AG10803 (cell line): ENCODE data around the gene MEF2A.
A peak's percentile ranks its signal among the peaks of the same experiment; 100 is the strongest.

Source experiments
- DNase-seq: peaks from one replicate; pipeline ENCODE4 v3.0.0; 2010; ENCODE audit warnings: low read depth
- H3K4me3 ChIP-seq: 2 replicates; pipeline ENCODE4 v1.5.1; 2011; ENCODE audit warnings: mild to moderate bottlenecking, low read length, control low read depth
- CTCF ChIP-seq: conservative IDR thresholded peaks from 2 replicates; pipeline ENCODE4 v1.5.1; 2011; ENCODE audit warnings: mild to moderate bottlenecking, low read length, control low read depth, inconsistent platforms

MEF2A gene

GRCh38 chr15:99726333-99726732 lies 160.5 kb downstream of the MEF2A start:
- no peak for TF ChIP-seq CTCF
- no peak overlapping the region for H3K4me3 ChIP-seq
- DNase-seq: no peak

GRCh38 chr15:99727330-99727729 lies 161.5 kb downstream of the MEF2A start:
- no peak for DNase-seq
- TF ChIP-seq CTCF: no peak
- H3K4me3 ChIP-seq: no peak overlapping the region

- DNase-seq: no peak
- H3K4me3 ChIP-seq: no peak overlapping the region
- TF ChIP-seq CTCF: no peak
These were observed 161.9 kb downstream of the MEF2A start for GRCh38 chr15:99727733-99728132.

DNA sequence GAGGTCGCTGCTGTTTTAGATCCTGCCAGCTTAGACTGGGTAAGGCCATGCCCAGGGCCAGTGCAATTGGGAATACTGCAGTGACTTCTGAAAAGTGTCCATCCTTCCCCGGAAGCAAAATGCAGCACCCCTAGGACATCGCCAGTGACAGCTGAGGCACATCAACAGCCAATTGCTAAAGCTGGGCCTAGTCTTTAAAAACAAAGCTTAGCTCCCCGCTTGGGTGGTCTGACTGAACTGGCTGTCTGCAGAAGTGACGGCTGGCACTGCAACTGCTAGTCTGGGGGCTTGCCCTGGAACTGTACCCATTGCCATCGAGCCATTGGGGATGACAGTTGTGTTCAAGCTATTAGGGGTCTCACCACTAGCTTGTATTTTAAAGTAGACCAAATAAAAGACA lies 163.1 kb downstream of the MEF2A start:
- no peak overlapping the region for H3K4me3 ChIP-seq
- no peak for TF ChIP-seq CTCF
- DNase-seq: no peak

DNA sequence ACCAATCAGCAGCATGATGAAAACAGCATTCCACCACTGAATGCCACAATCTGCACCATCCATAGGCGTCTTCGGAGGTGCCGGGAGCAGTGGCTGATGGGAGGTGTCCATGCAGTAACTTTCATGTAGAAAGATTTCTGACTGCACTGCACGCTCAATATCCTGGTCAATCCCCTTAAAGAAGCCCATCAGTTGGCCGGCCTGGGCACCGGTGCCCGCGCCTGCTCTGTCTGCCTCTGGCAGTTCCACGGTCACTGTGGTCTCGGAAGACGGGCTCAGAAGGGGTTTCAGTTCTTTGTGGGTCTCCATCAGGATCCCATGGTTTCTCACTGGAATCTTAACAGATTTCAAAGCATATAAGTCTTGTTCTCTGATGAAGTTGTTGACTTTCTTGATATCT lies 163.5 kb downstream of the MEF2A start:
- no peak for TF ChIP-seq CTCF
- no peak for DNase-seq
- H3K4me3 ChIP-seq: no peak overlapping the region

DNA sequence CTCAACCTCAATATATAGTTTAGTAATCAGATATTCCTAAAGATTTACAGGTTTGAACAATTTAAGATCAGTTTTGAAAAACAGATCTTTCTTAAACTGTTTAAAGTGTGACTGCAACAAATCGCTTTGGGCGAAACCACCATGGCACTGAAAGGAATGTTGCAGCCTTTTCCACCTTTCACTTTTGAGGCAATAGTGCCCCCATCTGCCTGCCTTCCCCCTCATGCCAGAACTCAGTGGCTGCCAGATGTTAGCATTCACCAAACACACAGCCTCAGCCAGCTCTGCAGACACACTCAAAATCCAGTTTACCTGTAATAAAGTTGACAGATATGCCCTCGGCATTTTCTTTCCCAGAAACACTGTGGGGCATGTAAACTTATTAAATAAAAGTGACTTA lies 164.1 kb downstream of the MEF2A start:
- TF ChIP-seq CTCF: peak; percentile 64
- DNase-seq: peak; percentile 67
- no peak overlapping the region for H3K4me3 ChIP-seq

- peak overlapping the region; percentile 74 for H3K4me3 ChIP-seq
- no peak for DNase-seq
- TF ChIP-seq CTCF: no peak
These were observed 165.7 kb downstream of the MEF2A start for GRCh38 chr15:99731336-99732123.
